Measurements from ENCODE around the gene GAPDH.
"Not testable (repeated sequence)": the region's sequence is repeated elsewhere in the genome, so short reads cannot be mapped to it uniquely, and the experiment has no call there.

GAPDH gene

GRCh38 chr12:6569312-6569711 lies 35.0 kb downstream of the GAPDH start:
- no peak for DNase-seq

- no peak for DNase-seq
Measured at GRCh38 chr12:6569786-6570185, 35.5 kb downstream of the GAPDH start.

- no peak for DNase-seq
Measured at GRCh38 chr12:6570264-6570887, 36.1 kb downstream of the GAPDH start.

GRCh38 chr12:6573001-6573400 lies 38.7 kb downstream of the GAPDH start:
- no peak for DNase-seq

GRCh38 chr12:6574576-6575295 lies 40.4 kb downstream of the GAPDH start:
- no peak for DNase-seq

GRCh38 chr12:6575648-6576047 lies 41.3 kb downstream of the GAPDH start:
- DNase-seq, result no peak

GRCh38 chr12:6582196-6582595 lies 47.9 kb downstream of the GAPDH start:
- no peak for DNase-seq

GRCh38 chr12:6582959-6583358 lies 48.6 kb downstream of the GAPDH start:
- no peak for DNase-seq

- no peak for DNase-seq
Measured at GRCh38 chr12:6584293-6584692, 50.0 kb downstream of the GAPDH start.

GRCh38 chr12:6586569-6586968 lies 52.3 kb downstream of the GAPDH start:
- not testable (repeated sequence) for DNase-seq
